Activated T-cell treated with anti-CD3 and anti-CD28 coated beads, Interleukin-2, amount 50 U/mL, for 1 hour (primary cell): Measurements from ENCODE around the gene RPGRIP1.
"Not testable (repeated sequence)": the region's sequence is repeated elsewhere in the genome, so short reads cannot be mapped to it uniquely, and the experiment has no call there.

ENCODE experiments used
- DNase-seq: peaks from one replicate; pipeline ENCODE4 v3.0.0-alpha.2; 2020

Gene RPGRIP1

DNA sequence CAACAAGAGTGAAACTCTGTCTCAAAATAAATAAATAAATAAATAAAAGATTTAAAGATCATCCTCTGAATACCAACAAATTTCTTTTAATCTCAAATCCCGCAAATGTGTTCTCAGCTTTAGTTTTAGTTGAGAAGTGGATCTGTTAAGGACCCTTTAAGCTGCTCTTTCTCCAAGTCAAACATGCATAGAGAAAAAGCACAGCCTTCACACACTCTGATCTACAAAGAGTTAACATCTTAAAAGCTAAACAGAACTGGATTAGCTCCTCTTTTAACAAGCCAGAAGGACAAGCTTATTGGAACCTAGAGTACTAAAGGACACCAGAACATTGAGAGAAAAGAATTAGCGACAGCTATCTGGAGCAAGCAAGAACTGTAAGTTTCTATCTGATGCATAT, at the start of gene RPGRIP1:
Gene RPGRIP1, plus strand, starts transcription at position 301 of the 400 bp plus-strand sequence. CDS start 7,894 bp downstream, outside the sequence.
- DNase-seq = no peak

DNA sequence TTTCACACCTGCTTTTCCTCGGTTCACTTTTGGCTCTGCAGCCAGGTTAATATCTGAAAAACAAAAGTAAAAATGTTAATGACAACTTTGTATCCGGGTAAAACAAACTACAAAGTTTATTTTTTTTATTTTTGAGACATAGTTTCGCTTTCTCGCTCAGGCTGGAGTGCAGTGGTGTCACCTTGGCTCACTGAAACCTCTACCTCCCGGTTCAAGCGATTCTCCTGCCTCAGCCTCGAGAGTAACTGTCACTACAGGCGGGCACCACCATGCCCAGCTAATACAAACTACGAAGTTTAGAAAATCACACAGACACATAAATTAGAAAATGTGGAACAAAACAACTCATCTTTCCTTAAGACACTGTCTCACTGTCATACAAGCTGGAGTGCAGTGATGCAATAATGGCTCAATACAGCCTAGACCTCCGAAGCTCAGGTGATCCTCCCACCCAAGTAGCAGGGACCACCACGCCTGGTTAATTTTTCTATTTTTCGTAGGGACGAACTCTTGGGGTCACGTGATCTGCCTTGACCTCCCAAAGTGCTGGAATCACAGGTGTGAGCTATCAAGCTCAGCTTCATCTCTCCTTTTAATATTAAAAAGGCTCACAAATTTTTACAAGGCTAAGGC, 48.7 kb upstream of the RPGRIP1 start:
- no peak for DNase-seq

DNA sequence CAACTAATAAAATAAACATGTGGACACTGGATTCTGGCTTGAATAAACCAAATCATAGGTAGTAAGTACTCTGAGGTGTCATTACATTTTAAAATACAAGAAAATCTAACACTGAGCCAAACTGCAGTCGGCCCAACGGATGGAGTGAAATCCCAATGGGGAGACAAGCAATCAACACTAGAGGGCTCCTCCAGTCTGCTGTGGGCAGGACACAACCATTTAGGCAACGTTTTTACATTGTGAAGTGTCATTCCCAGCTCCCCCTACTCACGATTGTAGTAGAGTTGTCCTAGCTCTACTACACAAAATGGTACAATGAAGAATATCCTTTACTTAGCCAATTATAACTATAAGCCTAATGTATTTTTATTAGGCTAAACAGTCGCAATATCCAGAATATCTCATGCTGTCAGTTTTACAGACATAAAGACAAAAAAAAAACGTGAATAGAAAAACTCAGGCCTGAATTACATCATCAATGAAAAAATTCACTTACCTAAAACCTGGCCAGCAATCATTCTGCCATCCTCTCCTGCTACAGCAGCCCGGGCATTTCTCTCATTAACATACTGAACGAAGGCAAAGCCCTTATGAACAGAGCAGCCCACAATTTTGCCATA, 46.3 kb upstream of the RPGRIP1 start:
- DNase-seq = no peak

DNA sequence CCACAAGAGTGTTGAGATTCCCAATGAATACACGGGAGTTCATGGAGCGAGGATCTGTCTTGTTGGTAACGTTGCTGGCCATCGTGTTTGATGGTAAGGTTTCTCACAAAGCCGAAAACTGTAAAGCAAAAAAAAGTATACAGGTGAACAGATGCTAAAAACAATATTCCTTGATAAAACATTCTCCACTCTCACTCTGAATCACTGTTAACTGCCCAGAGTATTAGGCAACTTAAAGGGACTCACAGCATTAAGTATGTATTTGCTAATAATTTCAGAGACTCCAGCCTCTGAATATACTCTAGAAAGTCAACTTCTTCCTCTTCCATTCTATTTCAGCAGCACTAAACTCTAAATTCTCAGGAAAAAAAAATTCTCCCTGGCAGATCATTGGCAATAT, 45.8 kb upstream of the RPGRIP1 start:
- DNase-seq = no peak

DNA sequence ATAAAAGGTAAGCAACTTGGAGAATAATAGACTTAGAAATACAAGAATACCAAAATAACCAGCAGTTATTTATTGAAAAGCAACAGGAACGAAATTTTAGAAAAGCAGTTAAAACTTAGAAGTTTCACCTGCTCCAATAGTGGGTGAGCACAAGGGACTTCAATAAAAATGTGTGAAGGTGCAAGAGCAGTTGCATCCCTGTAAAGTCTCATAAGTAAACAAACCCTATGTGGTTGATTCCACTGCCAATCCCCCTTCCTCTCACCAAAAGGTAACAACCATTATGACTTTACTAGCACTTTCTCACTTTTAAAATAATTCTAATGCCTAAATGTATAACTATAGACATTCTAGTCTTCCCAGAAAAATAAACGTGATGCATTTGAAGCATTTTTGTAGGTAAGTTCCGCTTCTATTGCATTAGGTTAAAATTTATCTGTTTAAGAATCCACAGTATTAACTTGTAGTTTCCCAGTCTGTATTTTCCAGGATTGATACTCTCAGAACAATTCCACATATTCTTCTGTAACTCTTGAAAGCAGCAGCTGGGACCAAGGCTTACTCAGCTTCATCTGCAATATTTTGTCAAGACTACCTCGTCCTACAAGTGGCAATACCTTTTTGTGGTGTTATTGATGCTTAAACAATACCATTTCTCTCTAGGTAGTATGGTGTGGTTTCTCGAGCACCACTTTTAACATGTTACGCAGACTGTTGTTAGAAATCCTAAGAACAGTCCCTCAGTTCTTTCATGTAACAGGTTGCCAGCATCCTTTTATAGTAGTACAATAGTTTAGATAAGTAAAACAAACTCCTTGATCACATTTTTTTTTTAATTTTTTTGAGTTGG, 42.7 kb upstream of the RPGRIP1 start:
- no peak for DNase-seq

DNA sequence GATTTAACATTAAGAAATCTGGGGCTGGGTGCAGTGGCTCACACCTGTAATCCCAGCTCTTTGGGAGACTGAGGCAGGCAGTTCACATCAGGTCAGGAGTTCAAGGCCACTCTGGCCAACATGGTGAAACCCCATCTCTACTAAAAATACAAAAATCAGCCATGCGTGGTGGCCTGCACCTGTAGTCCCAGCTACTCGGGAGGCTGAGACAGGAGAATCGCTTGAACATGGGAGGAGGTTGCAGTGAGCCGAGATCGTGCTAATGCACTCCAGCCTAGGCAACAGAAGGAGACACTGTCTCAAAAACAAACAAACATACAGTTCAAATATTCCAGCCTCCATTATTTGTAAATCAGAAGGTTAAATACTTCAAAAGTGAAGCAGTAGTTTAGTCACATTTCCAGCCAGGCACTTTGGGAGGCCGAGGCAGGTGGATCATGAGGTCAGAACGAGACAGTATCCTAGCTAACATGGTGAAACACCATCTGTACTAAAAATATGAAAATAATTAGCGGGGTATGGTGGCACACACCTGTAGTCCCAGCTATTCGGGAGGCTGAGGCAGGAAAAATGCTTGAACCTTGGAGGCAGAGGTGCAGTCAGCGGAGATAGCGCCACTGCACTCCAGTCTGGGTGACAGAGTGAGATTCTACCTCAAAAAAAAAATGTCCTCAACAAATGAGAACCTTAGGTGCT, 40.9 kb upstream of the RPGRIP1 start:
- DNase-seq = no peak

DNA sequence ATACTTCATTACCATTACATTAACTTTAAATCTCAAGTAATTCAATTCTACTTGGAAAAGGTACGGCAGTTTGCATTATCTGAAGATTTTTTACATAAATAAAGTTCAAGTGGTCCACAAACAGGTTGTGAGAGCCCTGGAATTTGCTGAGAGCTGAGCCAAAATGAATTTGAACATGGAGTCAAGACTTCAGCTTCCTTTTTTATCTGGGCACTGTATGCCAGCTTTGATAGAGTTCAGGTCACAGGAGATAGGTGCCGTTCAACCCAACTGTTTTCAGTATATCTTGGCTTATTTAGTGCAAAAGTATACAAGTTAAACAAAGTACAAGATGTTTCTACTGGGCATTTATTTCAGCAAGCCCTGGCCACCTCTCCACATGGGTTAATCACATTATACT, 39.5 kb upstream of the RPGRIP1 start:
- no peak for DNase-seq

DNA sequence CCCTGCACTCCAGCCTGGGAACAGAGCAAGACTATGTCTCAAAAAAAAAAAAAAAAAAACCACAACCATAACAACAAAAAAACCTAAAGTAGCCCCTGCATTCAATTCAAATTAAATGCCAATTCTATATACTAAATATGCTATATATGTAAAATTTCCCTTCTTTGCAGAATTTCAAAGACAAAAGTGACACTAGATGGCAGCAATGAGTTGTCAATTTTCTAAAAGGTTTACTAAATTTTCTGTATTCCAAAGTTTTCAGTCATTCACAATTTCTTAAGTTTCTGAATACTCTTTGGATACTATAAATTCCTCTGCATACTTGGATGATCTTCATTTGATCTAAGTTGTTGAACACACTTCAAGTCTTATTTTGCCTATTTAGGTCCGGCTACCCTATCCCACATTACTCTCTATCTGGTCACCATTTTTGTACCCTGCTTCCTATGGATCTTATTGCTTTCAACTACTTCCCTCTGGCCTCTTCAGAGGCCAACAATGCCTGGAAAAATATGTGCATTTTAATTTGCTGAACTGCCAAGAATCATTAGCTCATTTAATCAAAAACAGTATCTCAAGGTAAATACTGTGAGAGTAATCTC, 38.6 kb upstream of the RPGRIP1 start:
- DNase-seq = no peak

DNA sequence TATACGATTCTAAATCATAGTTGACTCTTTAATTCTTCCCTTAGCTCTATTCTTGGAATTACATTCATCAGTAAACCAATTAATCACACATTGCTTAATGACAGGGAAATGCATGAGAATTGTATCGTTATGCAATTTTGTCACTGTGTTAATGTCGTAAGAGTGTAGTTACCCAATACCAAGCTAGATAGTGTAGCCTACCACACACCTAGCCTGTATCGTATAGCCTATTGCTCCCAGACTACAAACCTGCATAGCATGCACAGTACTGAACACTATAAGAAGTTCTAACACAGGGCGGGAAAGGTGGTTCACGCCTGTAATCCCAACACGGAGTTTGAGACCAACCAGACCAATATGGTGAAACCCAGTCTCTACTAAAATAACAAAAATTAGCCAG, 35.3 kb upstream of the RPGRIP1 start:
- no peak for DNase-seq

DNA sequence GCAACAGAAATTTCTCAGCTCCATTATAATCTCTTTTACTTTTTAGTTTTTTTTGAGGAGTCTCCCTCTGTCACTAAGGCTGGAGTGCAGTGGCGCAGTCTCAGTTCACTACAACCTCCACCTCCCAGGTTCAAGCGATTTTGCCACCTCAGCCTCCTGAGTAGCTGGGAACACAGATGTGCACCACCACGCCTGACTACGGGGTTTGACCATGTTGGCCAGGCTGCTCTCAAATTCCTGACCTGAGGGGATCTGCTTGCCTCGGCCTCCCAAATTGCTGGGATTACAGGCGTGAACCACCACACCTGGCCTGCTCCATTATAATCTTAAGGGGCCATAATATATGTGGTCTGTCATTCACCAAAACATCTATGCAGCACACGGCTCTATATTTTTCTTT, 34.1 kb upstream of the RPGRIP1 start:
- DNase-seq = no peak

DNA sequence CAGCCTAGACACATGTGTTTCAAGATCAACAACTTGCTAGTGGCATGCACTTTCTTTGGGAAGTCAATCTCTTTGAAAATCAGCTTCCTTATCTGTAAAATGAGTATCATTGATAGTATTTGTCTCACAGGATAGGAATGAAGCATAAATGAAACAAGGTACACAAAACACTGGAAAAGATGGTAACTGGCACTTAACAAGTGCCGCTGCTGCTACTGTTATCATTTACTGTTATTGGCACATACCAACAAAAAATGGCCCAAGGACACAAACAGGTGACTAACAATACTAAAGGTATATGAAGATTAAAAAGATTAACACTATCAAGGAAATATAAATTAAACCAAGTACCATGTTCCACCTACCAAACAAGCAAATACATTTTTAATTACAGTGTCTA, 31.5 kb upstream of the RPGRIP1 start:
- DNase-seq = no peak

DNA sequence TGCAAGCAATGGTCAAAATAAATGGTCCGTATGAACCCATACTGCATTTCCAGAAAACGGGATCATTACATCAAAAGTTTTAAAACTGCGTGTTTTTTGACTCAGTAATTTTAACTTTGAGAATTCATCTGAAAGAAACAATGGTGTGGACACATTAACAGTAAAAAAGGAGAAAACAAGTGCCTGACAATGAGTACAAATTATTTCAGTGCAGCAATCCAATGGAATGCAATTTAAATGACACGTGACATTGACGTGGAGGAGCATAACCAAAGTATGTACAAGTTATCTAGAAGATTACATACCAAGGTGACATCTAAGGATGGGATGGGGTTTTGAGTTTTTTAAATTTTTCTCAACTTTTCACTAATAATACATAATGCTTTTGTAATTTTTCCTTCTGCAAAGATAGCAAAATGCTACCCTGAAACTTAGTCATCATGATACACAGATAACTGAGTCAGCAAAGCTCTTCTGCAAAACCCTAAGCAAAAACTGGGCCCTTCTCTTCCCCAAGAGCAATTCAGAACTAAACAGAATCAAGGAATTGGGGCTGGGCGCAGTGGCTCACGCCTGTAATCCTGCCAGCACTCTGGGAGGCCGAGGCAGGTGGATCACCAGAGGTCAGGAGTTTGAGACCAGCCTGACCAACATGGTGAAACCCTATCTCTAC, 31.0 kb upstream of the RPGRIP1 start:
- no peak for DNase-seq

DNA sequence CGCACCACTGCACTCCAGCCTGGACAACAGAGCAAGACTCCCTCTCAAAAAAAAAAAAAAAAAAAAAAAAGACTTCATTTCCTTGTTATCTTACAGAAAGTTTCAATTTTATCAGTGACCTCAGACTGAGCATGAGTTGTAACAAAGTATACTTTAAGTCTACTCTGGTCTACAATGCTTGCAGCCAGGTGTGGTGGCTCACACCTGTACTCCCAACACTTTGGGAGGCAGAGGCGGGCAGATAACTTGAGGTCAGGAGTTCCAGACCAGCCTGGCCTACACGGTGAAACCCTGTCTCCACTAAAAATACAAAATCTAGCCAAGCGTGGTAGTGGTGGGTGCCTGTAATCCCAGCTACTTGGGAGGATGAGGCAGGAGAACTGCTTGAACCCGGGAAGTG, 28.7 kb upstream of the RPGRIP1 start:
- DNase-seq = no peak

DNA sequence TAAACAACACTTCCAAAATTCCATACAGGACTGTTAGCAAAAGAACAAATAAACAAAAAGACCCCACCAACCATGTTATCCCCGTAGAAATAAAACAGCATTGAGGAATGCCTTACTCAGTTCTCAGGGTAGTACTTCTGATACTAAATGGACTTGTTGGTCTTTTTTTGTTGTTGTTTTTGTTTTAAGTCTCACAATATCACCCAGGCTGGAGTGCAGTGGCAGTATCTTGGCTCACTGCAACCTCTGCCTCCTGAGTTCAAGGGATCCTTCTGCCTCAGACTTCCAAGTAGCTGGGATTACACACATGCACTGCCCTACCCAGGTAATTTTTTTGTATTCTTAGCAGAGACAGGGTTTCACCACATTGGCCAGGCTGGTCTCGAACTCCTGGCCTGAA, 27.7 kb upstream of the RPGRIP1 start:
- no peak for DNase-seq

DNA sequence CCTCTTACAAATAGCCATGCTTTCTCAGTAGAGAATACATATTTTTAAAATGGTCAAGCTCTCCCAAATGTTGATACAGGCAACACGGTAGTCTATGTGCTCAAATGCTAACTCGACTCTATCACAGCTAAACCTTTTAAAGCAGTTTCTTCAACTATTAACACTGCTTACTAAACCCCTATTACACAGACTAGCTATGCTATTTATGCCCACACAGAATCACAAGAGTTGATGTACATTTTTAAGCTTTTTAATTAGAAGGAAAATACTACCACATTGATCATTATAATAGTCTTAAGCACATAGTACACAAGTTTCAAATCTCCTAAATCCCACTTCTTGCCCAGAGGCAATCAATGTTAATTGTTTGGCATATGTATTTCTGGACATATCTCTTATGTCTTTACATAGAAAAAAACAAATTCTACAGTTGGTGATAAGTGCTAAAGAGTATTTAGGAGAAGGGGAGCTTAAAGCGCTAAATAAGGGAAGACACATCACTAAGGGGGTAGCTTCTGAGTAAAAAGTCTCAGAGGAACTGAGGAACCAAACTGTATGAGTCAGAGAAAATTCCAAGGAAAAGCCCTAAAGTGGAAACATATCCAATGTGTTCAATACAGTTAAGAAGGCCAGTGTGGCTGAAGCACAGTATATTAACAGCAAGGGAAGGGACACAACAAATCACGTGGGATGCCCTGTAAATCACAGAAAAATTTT, 24.3 kb upstream of the RPGRIP1 start:
- DNase-seq = no peak

DNA sequence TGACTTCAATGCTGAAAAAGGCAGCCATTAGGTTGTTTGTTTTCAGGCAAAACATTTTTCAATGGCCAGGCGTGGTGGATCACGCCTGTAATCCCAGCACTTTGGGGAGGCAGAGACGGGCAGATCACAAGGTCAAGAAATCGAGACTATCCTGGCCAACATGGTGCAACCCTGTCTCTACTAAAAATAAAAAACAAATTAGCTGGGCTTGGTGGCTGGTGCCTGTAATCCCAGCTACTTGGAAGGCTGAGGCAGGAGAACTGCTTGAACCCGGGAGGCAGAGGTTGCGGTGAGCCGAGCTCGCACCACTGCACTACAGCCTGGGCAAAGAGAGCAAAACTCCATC, 23.8 kb upstream of the RPGRIP1 start:
- not testable (repeated sequence) for DNase-seq

DNA sequence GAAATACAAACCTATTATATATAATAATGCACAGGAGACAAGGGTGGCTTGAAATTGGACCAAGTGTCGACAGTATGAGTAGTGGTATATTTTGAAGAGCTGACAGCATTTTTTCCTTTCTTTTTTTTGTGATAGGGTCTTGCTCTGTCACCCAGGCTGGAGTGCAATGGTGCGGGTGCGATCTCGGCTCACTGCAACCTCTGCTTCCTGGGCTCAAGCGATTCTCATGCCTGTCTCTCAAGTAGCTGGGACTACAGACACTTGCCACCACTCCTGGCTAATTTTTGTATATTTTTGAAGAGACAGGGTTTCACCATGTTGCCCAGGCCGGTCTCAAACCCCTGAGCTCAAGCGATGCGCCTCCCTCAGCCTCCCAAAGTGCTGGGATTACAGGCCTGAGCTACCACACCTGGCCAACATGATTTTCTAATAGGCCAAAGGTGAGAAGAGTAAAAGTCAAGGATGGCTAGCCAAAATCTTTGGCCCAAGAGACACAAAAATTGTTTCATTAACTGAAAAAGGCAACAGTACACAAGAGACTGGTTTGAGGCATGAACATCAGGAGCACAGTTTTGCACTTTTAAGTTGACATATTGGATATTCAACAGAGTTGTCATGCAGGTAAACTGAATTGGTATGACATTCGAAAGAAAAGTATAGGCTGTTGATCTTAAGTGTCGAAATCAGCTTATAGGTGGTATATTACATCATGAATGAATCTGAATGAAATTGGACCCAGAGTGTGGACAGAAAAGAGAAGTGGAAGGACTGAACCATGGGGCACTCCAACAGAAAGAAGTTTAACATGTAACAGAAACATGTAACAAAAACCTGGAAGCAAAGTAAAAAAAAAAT, 23.1 kb upstream of the RPGRIP1 start:
- no peak for DNase-seq

DNA sequence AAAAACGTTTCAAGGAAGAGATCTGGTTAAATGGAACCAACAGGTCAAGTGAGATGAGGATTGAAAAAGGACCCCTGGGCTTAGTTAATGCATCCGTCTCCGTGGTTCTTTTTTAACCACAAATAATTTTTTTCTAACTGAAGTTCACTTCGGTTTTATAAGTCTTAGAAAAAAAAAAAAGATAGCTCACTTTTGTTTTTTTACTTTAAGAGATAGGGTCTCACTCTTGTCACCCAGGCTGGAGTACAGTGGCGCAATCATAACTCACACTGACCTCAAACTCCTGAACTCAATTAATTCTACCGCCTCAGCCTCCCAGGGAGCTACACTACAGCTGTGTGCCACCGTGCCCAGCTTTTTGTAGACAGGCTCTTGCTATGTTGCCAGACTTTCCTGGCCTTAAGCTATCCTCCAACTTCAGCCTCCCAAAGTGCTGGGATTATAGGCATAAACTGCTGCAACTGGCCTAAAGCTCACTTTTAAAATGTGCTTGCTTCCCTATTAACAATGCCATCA, 22.4 kb upstream of the RPGRIP1 start:
- no peak for DNase-seq

DNA sequence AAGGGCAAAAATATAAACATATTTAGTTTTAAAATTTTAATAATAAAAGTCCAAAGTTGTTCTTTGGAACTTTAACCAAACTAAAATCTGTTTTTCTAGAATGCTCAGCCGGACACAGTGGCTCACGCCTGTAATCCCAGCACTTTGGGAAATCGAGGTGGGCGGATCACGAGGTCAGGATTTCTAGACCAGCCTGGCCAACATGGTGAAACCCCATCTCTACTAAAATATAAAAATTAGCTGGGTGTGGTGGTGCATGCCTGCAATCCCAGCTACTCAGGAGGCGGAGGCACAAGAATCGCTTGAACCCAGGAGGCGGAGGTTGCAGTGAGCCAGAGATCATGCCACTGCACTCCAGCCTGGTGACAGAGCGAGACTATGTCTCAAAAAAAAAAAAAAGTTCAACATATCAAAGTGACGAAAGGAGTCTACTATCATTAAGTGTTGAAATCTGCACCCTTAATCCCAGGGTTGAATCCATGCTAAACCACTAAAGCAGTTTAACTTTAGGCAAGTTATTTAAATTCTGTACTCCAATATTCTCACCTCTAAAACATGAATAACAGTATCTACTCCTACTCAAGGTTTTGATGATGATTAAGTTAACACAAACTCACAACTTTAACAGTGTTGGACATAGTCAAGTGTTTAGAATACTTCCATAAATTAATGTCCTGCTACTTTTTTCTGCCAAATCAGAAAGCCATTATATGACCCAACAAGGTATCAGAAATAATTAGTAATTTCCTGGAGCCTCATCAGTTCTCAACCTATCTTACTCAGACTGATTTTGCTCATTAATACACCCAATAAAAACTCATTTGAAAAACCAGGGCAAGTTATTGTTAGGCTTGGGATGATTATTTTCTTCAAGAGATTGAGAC, 21.6 kb upstream of the RPGRIP1 start:
- DNase-seq = no peak
